Stimulated activated CD4-positive, alpha-beta T cell treated with anti-CD3 and anti-CD28 coated beads, Interleukin-15, amount 100 ng/mL, for 48 hours (primary cell): ENCODE measurements around the gene BRMS1.
"Not testable (repeated sequence)": the region's sequence is repeated elsewhere in the genome, so short reads cannot be mapped to it uniquely, and the experiment has no call there.

Experiments used
- DNase-seq, 2 donors: peaks; one replicate each; pipeline ENCODE4 v3.0.0-alpha.2; 2020; ENCODE audit warnings: low read depth in 2 of 2

BRMS1 gene

GRCh38 chr11:66344550-66345315 lies at the start of gene BRMS1:
BRMS1 (minus strand) TSS chr11:66345104; CDS start chr11:66342234, 2,870 bp downstream.
- peak; percentile 93 to 96 for DNase-seq

GRCh38 chr11:66393954-66394353 lies 49.0 kb upstream of the BRMS1 start:
- no peak for DNase-seq

GRCh38 chr11:66391322-66391721 lies 46.4 kb upstream of the BRMS1 start:
- DNase-seq, result no peak

- DNase-seq, result peak; percentile 59 to 73
Measured at GRCh38 chr11:66388780-66389386, 44.0 kb upstream of the BRMS1 start.

GRCh38 chr11:66386171-66387069 lies 41.5 kb upstream of the BRMS1 start:
- peak; percentile 71 to 83 for DNase-seq

- DNase-seq, result not testable (repeated sequence)
Measured at GRCh38 chr11:66384316-66384715, 39.4 kb upstream of the BRMS1 start.

GRCh38 chr11:66380264-66380663 lies 35.4 kb upstream of the BRMS1 start:
- not testable (repeated sequence) for DNase-seq

GRCh38 chr11:66373690-66374287 lies 28.9 kb upstream of the BRMS1 start:
- not testable (repeated sequence) for DNase-seq

GRCh38 chr11:66373265-66373664 lies 28.4 kb upstream of the BRMS1 start:
- no peak for DNase-seq

- peak; percentile 62 to 83 for DNase-seq
Measured at GRCh38 chr11:66371627-66372415, 26.9 kb upstream of the BRMS1 start, which contains the start of gene SLC29A2. SLC29A2 (minus strand) TSS chr11:66371760; CDS start chr11:66371591, 169 bp downstream.

- DNase-seq, result no peak
Measured at GRCh38 chr11:66369073-66369894, 24.4 kb upstream of the BRMS1 start.

GRCh38 chr11:66368484-66368883 lies 23.6 kb upstream of the BRMS1 start:
- no peak for DNase-seq

GRCh38 chr11:66367561-66368312 lies 22.8 kb upstream of the BRMS1 start:
- DNase-seq, result no peak

GRCh38 chr11:66366844-66367477 lies 22.1 kb upstream of the BRMS1 start:
- DNase-seq, result no peak

- no peak for DNase-seq
Measured at GRCh38 chr11:66365711-66366619, 21.1 kb upstream of the BRMS1 start.

- no peak for DNase-seq
Measured at GRCh38 chr11:66365166-66365565, 20.3 kb upstream of the BRMS1 start.

- DNase-seq, result peak; percentile 61 to 77
Measured at GRCh38 chr11:66363805-66364535, 19.1 kb upstream of the BRMS1 start.
